GM19023 (cell line): ENCODE measurements around the gene CYP2C19.
"Not testable (repeated sequence)": the region's sequence is repeated elsewhere in the genome, so short reads cannot be mapped to it uniquely, and the experiment has no call there.

ENCODE experiments used
- ATAC-seq: cut with Tn5 transposase; IDR thresholded peaks from one replicate; pipeline ENCODE4 v1.9.1; 2021; ENCODE audit warnings: mild to moderate bottlenecking, moderate library complexity; ENCODE audit not compliant: unreplicated experiment

The CYP2C19 gene

DNA sequence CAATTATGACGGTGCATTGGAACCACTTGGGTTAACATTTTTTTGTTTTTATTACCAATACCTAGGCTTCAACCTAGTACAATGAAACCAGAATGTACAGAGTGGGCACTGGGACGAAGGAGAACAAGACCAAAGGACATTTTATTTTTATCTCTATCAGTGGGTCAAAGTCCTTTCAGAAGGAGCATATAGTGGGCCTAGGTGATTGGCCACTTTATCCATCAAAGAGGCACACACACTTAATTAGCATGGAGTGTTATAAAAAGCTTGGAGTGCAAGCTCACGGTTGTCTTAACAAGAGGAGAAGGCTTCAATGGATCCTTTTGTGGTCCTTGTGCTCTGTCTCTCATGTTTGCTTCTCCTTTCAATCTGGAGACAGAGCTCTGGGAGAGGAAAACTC is at the start of gene CYP2C19:
CYP2C19 (plus strand) TSS at position 289 of the 400 bp plus-strand sequence; CDS start at position 314, 25 bp downstream.
- no peak for ATAC-seq

DNA sequence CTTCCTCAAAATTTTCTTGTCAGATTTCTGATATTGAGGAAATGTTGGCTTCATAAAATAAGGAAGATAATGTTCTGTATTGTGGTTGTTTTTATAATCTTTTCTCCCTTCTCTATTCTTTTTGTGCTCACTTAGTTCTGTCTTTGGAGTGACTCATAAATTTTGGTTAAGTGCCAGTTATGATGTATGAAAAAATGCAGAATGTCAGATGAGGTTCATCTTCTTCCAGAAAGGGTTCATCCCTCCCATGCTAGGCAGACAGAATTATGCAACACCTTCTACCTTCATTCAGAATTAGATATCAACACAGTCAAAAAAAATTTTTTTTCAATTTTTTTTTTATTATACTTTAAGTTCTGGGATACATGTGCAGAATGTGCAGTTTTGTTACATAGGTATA is 36.6 kb upstream of the CYP2C19 start:
- no peak for ATAC-seq

DNA sequence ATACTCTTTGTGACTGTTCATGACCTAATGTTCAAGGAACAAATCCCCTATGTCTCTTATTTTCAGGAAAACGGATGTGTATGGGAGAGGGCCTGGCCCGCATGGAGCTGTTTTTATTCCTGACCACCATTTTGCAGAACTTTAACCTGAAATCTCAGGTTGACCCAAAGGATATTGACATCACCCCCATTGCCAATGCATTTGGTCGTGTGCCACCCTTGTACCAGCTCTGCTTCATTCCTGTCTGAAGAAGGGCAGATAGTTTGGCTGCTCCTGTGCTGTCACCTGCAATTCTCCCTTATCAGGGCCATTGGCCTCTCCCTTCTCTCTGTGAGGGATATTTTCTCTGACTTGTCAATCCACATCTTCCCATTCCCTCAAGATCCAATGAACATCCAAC is 27.3 kb upstream of the CYP2C19 start:
- ATAC-seq: no peak

DNA sequence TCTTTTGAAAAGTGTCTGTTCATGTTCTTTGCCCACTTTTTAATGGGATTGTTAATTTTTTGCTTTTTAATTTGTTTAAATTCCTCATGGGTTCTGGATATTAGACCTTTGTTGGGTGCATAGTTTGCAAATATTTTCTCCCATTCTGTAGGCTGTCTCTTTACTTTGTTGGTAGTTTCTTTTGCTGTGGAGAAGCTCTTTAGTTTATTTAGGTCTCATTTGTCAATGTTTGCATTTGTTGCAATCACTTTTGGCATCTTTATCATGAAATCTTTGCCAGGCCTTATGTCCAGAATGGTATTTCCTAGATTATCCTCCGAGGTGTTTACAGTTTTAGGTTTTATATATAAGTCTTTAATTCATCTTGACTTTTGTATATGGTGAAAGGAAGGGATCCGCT is 23.9 kb upstream of the CYP2C19 start:
- no peak for ATAC-seq

DNA sequence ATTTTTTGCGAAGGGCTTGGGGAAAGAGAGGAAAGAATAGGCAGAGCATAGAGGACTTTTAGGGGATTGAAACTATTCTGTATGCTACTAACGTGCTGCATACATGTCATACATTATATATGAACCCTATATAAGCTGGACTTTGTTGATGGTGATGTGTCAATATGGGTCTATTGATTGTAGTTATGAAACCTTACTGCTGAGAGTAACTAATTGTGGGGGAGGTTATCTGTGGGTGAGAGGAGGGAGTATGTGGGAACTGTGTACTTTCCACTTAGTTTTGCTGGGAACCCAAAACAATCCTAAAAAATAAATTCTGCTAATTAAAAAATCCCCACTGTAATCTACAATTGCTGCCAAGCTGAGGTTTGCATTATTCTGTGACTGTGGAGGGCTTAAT is 15.3 kb upstream of the CYP2C19 start:
- no peak for ATAC-seq

DNA sequence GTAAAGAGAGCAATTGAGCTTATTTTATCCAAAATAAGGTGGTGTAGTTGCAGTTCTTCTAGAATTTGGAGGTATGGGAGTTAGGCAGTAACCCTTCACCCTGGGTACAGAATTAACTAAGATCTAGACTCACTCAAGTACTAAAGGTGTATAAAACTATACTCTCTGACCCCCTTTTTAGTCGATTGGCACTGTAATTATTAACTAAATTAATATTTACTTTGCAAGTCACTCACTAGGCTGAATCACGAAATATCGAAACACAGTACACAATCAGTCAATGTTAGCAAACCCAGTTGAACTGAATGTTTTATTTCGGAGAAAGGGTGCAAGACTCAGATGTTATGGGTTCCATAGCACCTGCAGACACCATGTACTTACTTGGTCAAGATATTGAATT is 14.6 kb upstream of the CYP2C19 start:
- no peak for ATAC-seq

DNA sequence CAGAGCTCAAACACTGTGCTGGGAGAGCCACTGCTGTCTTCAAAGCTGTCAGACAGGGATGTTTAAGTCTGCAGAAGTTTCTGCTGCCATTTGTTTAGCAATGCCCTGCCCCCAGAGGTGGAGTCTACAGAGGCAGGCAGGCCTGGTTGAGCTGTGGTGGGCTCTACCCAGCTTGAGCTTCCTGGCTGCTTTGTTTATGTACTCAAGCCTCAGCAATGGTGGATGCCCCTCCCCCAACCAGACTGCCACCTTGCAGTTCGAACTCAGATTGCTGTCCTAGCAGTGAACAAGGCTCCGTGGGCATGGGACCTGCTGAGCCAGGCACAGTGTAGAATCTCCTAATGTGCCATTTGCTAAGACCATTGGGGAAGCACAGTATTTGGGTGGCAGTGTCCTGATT is 4.6 kb upstream of the CYP2C19 start:
- no peak for ATAC-seq

DNA sequence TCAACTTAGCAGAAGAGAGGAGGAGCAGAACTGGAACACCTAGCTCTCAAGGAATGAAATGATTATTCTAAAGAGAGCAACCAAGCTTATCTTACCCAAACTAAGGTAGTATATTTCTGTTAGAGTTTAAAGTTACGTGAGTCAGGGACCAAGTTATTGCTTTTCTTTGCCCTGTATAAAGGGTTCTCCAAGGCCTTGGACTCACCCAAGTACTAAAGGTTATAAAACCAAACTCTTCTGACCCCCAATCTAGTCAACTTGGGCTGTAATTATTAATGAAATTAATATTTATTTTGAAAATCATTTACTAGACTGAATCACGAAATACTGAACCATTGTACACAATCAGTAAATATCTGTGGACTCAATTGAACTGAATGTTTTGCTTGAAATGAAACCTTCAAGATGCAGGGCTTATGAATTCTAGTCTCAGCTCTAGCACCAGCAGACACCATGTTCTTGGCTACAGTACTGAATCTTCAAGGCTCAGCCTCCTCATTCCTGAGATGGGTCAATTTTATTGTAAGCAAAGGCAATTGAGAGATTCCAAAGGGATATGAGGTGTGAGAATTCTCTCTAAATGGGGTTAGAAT is 1.8 kb upstream of the CYP2C19 start:
- ATAC-seq: no peak

DNA sequence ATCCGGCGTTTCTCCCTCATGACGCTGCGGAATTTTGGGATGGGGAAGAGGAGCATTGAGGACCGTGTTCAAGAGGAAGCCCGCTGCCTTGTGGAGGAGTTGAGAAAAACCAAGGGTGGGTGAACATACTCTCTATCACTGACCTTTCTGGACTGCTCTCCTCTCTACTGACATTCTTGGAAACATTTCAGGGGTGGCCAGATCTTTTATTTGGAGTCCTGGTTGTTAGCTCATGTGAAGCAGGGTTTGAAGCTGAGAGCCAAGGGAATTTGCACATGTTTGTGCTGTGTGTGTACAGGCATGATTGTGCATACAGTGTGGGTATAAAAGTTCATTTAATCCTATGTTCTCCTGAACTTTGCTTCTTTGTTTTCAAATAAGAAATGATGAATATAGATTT is 12.9 kb downstream of the CYP2C19 start:
- ATAC-seq: not testable (repeated sequence)

DNA sequence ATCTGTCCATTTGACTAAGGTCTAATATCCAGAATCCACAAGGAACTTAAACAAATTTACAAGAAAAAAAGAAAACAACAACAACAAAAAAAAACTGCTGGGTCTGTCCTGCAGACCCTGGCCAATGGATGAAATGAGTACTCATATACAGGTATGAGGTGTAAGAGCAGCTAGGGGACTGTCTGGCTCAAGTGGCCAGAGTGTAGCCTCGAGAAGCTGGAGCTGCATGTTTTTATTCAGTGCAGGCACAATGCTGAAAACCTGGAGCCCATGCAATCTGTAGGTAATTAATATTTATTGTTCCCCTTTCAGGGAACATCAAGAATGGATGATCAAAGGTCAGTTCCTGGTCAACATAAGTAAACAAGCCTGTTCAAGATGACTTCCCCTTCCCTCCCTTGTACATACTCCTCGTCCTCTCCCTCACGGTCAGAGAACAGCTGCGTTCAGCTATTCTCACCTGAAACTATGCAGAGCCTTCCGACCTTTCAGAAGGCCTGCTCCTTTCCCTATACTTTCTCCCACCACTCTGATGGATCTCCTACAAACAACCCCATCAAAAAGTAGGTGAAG is 15.5 kb downstream of the CYP2C19 start:
- ATAC-seq: no peak

DNA sequence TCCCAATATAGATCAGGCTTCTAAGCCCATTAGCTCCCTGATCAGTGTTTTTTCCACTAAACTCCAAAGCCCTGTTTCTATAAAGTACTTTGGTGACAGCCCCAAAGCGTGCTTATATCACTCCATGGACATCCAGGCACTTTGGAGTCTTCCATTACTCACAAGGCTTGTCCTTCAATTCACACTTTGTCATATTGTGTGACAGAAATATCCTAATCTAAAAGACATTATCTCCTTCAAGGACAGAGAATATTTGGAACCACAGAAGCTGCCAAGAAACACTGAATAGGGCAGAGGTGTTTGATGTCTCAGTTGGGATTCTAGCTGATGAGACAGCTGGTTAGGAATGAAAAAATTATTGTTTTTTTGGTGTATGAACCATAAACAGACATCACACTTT is 18.4 kb downstream of the CYP2C19 start:
- ATAC-seq: no peak

DNA sequence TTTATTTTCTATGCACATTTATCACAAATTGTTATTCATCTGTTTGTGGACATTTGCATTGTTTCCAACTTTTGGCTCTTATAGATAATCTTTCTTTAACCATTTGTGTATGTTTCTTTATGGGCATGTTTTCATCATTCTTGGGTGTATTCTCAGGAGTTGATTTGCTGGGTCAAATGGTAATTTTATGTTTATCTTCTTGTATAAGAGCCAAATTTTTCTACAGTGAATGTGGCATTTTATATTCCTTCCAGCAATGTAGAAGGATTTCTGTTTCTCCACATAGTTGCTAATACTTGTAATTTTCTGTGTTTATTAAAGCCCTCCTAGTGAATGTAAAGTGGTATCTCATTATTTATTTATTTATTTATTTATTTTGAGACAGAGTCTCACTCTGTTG is 21.8 kb downstream of the CYP2C19 start:
- no peak for ATAC-seq

DNA sequence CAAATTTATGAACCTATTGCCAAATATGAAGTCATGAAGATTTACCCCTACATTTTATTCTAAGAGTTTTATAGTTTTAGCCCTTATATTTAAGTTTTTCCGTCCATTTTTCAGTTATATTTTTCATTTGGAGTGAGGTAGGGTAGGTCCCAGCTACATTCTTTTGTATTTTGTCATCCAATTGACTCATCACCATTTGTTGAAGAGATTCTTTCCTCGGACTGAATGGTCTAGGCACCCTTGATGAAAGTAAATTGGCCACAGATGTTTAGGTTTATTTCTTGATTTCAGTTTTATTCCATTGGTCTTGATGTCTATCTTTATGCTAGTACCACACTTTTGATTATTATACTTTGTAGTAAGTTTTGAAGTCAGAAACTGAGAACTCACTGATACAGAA is 22.7 kb downstream of the CYP2C19 start:
- ATAC-seq: no peak

DNA sequence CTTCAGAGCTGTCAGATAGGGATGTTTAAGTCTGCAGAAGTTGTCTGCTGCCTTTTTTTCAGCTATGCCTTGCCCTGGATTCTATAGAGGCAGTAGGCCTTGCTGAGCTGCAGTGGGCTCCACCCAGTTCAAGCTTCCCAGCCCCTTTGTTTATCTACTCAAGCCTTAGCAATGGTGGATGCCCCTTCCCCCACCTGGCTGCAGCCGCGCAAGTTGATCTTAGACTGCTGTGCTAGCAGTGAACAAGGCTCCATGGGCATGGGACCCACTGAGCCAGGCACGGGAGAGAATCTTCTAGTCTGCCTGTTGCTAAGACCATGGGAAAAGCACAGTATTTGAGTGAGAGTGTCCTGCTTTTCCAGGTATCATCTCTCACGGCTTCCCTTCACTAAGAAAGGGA is 38.1 kb downstream of the CYP2C19 start:
- ATAC-seq: not testable (repeated sequence)

DNA sequence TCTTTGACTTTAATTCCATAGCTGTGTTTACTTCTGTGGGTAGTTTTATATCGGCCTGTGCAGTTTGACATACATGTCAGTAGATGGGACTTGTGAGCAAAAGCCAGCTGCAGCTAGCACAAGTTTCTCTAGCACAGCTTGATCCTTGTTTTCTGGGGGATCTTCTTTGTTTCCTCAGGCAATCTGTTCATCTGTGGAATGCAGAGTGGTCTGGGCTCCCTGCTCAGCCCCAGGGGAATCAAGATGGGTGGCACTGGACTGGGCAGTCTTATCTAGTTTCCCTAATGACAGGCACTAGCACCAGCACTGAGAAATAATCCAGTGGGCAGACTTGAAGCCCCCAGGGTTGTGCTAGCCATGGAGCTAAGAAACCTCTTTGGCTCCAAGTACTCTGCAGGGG is 40.8 kb downstream of the CYP2C19 start:
- ATAC-seq: no peak

DNA sequence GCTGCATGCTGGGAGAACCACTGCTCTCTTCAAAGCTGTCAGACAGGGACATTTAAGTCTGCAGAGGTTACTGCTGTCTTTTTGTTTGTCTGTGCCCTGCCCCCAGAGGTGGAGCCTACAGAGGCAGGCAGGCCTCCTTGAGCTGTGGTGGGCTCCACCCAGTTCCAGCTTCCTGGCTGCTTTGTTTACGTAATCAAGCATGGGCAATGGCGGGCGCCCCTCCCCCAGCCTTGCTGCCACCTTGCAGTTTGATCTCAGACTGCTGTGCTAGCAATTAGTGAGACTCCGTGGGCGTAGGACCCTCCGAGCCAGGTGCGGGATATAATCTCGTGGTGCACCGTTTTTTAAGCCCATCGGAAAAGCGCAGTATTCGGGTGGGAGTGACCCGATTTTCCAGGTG is 67.5 kb downstream of the CYP2C19 start:
- not testable (repeated sequence) for ATAC-seq

DNA sequence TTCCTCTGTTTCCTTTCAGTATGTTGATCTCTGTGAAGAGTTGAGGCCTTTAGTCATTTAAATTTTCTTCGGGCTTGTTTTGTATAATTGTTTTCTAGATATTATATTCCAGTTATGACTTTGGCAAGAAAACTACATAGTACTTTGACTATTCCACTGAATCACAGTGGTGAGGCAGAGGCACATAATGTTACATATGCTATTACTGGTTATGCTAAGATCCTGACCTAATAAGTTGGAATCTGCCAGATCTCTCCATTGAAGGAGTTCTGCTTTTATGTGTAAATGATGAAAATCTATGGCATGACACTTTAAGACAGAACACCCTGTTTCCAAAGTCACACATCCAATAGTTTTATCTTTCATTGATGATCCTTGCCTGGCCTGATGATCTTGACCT is 83.7 kb downstream of the CYP2C19 start:
- ATAC-seq: no peak

DNA sequence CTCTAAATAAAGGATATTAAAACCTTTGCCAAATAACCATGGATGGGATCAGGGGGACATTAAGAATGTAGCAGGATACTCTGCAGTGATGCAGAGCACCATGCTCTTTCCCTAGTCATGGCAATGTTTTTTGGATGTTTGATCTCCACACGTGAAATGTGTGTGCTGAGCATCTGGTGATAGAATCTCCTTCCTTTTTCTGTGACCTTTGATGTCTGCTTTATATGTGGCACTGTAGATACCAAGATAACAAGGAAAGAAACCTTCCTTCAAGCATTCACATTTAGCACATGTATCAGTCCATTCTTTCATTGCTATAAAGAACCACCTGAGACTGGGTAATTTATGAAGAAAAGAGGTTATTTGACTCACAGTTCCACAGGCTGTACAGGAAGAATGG is 88.3 kb downstream of the CYP2C19 start:
- ATAC-seq: no peak

DNA sequence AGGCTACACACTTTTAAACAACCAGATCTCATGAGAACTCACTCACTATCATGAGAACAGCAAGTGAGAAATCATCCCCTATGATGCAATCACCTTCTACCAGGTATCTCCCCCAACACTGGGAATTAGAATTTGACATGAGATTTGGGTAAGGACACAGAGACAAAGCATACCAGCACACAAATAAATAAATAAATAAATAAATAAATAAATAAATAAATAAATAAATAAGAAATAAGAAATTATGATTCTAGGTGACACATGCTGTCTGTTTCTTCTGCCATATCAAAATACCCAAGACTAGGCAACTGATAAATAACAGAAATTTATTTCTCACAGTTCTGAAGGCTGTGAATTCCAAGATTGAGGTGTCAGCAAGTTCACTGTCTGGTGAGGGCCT is 88.8 kb downstream of the CYP2C19 start:
- no peak for ATAC-seq

DNA sequence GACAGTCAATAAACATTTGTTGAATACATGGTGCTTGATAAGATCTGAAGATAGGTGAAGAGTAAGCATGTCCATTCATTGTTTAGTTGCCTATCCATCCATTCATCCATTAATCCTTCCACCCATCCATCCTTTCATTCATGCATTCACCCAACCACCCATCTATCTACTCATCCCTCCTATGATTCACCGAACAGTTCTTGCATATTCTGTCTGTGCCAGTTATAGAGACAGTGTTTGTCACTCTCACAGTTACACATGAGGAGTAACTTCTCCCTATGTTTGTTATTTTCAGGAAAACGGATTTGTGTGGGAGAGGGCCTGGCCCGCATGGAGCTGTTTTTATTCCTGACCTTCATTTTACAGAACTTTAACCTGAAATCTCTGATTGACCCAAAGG is 90.0 kb downstream of the CYP2C19 start:
- ATAC-seq: no peak

DNA sequence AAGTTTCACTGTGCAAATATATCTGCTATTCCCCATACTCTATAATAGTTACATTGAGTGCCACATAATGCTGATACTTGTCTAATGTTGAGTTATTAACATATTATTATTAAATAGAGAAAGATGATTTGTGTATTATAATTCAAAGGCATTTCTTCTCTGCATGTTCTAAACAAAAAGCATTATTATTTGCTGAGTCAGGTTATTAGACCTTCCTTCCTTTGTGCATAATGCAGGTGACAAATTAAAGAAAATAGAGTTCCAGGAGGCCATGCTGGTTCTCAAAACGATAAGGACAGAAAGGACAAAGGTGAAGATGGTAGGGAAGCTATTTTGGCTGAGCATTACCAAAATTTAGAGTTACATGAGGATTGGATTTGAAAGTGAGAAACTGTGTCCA is 90.6 kb downstream of the CYP2C19 start:
- ATAC-seq: no peak

DNA sequence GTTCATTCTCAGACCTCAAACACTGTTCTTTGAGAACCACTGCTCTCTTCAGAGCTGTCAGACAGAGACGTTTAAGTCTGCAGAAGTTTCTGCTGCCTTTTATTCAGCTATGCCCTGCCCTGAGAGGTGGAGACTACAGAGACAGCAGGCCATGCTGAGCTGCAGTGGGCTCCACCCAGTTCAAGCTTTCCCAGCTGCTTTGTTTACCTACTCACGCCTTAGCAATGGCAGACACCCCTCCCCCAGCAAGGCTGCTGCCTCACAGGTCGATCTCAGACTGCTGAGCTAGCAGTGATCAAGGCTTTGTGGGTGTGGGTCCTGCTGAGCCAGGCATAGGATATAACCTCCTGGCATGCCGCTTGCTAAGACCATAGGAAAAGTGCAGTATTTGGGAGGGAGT is 95.5 kb downstream of the CYP2C19 start:
- no peak for ATAC-seq

DNA sequence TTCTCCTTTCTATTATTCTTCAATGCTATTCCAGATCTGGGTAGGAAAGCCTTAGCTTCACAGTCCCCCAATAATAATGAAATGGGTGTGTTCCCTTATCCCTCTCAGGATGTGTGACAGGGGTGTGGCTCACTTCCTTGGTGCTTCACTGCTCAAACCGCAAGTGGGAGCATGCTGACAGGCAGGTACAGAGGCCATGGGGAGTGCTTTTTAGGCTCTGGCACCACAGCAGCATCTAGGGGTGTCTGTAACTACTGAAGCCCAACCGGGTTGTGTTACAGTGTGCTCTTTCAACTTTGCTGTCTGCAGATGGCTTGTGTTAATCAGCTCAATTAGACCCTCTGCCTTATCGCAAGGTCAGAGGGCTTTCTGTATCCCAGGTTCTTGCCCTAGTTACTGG is 96.6 kb downstream of the CYP2C19 start:
- no peak for ATAC-seq
